HG03378 (cell line): ENCODE measurements around the gene TXNL1.
"Not testable (repeated sequence)": the region's sequence is repeated elsewhere in the genome, so short reads cannot be mapped to it uniquely, and the experiment has no call there.

ENCODE experiments used
- ATAC-seq: cut with Tn5 transposase; IDR thresholded peaks from one replicate; pipeline ENCODE4 v1.9.1; 2021; ENCODE audit warnings: mild to moderate bottlenecking, moderate library complexity; ENCODE audit not compliant: unreplicated experiment

TXNL1 gene

DNA sequence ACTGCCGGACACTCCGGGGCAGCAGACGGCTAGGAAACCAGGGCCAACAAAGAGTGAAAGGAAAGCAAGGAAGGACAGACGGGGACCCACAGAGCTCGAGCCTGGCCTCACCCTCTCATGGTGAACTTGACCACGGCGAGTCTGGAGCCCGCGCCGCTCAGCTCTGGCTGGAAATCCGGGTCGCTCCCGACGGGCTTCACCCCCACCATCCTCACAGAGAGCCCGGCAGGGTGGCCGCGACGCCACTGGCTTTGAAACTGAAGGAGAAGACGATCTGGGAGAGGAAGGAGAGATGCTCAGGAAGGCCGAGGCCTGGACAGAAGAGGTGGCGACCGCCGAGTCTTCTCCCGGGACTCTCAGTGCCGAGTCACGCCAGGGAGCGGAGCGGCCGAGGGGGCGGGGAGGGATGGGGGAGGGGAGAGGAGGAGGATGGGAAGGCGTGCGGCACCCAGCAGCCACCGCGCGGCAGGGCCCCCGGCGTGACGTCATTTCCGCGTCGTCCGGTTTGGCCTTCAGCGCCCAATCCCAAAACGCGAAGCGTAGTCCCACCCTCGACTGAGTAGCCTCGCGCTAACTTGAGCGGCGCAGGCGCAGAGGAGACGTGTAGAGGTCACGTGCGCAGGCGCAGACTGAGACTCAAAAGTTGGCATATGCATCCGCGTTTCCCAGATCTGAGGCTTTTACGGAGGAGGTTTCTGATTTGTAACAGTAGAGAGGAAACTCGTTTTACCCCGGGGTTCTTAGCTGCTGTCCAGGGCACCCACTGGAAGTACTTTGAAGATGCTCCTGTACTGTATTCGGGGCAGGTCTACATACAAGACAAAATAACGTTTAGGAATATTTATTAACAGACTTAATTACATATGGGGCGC is at the start of gene TXNL1:
TXNL1 (minus strand) TSS at position 361 of the 872 bp plus-strand sequence; CDS start at position 209, 152 bp downstream.
- ATAC-seq: peak; percentile 92

DNA sequence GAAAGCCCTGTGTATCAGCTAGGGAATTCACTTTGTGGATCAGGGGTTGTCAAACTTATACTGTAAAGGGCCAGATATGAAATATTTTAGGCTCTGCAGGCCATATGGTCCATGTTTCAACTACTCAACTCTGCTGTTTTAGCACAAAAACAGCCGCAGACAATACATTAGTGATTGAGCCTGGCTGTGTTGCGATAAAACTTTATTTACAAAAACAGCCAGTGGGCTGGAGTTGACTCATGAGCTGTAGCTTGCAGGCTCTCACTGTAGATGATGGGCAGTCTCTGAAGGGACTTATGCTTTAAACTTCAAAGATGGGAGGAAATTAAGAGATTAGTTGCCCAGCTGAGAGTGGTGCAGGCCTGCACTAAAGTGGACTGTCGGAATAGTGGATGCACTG is 45.9 kb upstream of the TXNL1 start:
- ATAC-seq: no peak

DNA sequence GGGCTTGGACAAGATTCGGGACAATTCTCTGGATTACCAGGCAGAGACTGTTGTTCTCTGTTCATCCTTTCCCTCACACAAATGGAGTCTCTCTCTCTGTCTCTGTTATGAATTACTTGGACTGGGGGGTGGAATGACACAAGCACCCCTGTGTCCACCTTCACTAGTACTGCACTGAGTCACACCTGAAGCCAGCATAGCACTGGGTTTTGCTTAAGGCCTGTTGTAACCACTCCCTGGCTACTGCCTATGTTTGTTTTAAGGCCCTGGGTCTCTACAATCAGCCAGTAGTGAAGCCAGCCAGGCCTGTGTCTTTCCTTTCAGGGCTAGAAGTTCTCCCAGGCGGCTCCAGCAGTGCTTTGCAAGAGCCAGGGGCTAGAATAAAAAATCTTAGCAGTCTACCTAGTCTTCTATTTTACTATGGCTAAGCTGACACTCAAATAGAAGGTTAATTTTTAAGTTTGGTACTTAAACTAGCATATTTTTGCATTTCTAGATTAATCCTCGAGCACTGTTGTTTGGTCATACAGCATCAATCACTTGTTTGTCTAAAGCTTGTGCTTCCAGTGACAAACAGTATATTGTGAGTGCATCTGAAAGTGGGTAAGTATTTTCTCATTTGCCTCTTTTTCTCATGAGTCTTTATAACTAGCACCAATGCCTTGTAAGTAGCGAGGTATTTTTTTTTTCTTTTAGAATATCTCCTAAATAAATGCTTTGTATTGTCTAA is 40.6 kb upstream of the TXNL1 start:
- ATAC-seq: no peak

DNA sequence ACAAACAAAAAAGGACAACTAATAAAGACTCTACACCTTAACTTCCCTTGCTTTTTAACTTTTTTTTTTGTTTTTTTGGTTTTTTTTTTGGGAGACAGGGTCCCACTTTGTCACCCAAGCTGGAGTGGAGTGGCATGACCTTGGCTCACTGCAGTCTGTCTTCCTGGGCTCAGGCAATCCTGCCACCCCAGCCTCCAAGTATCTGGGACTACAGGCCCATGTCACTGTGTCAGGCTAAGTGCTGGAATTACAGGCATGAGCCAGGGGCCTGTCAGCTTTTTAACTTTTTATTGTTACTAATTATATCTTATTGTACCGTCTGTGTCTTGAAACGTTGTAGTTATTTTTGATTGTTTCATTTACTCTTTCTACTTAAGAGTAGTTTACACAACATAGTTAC is 38.2 kb upstream of the TXNL1 start:
- ATAC-seq: no peak

DNA sequence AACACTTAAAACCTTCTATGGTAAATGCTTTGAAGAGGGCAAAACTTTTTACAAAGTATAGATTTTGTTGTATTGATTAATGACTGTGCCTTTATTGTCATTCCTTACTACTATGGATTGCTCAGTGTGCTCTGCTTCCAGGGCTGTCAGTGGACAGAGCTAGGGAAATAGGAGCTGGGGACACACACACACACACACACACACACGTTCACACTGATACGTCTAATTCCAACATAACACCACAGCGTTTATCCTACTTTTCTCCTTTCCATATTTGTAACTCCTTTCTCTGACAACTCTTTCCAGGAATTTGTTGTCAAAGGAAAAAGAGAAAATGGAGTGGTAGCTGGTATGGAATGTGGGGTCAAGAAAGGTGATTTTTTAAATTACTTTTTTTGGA is 34.6 kb upstream of the TXNL1 start:
- no peak for ATAC-seq

DNA sequence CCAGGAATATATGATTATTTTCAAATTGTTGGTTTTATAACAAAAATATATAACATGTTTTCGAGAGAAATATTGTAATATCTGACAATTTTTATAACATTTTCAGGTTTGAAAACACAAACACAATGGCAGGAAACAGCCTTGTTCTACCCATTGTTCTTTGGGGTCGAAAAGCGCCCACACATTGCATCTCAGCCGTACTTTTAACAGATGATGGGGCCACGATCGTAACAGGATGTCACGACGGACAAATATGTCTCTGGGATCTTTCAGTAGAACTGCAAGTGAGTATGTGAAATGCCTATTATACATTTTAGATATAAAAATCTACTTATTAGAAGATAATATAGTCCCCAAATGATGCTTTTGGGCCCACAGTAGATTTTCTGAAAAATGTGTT is 34.0 kb upstream of the TXNL1 start:
- ATAC-seq: no peak

DNA sequence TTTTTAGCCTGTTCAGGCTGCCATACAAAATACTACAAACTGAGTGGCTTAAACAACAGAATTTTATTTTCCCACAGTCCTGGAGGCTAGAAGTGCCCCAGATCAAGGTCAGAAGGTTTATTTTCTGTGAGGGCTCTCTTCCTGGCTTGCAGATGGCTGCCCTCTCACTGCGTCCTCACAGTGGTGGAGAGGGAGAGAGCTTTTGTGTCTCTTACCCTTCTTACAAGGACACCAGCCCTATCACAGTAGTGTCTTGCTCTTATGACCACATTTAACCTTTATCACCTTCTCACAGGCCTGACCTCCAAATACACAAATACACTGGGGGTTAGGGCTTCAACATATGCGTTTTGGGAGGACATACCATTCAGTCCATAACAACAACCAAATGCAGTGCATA is 24.5 kb upstream of the TXNL1 start:
- no peak for ATAC-seq

DNA sequence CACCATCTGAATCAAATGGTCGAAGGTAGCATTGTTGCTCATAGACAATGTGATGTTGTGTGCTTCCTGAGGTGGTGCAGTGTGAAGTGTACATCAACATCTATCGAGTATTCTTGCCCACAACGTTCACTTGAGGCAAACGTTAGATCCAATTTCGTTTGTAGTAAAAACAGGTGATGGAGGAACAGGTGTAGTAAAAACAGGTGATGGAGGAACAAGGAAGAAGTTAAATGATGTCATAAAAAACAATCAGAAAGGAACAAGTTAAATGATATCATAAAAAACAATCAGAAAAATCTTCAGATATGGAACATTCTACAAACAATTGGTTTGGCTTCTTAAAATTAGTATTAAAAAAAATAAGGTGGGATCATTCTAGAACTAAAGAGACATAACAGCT is 24.1 kb upstream of the TXNL1 start:
- ATAC-seq: no peak

DNA sequence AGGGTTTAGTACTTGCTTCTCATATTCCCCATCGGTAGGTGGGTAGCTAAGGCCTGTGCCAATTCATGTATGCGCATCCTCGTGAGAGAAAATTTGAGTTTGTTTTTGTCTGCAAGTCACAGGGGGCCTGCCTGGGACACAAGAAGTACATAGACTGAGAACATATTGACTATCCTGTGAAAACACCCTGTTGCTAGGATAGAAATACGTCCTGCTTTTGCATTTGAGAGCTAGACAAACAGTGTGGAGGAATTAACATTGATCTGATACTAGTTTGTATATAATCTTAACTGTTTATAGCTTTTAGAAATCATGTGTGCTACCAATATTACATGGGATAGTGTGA is 23.6 kb upstream of the TXNL1 start:
- no peak for ATAC-seq

DNA sequence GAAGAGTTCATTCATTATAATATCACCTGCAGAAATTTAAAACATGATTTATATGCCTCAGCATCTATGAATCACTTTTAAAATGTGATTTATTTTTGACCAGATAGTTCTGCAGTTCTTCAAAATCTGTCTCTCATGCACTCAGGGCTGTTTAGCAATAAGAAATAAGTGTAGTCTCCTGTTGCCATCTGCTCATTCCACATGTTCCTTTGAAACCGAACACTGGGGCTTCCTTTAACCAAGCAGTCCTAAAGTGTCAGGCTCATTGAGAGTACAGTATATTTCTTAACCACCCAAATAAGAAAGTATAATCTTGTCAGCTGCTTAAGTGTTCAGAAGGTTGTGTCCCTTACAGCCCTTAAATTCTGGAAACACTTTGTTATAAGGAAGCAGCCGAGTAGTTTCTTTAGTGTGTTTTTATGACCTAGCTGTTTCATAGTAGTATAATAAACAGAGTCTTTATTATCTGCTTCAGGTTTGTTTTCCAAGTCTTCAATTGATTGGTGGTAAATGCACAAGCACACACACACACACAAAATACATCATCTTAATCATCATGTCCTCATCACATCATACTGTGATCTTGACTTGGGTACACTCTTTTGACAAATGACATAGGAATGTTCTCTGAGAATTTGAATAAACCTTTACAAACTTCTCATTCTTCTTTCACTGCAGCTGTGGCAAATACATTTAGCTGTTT is 23.1 kb upstream of the TXNL1 start:
- no peak for ATAC-seq

DNA sequence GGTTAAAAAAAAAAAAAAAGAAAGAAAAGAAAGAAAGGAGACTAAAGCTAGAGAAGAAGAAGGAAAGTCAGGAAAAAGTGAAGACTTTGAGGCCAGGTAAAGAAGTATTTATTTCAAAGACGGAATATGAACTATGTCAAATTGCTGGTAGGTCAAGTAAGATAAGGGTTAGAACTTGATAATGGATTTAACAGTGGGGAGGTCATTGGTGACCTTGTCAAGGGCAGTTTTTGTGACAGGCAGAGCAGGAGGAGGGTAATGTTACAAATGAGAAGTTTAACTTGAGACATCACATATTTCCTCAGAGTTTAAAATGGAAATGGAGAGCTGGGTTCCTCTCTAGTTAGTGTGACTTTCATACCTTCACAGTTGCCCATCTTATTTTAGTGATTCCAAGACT is 22.3 kb upstream of the TXNL1 start:
- ATAC-seq: no peak

DNA sequence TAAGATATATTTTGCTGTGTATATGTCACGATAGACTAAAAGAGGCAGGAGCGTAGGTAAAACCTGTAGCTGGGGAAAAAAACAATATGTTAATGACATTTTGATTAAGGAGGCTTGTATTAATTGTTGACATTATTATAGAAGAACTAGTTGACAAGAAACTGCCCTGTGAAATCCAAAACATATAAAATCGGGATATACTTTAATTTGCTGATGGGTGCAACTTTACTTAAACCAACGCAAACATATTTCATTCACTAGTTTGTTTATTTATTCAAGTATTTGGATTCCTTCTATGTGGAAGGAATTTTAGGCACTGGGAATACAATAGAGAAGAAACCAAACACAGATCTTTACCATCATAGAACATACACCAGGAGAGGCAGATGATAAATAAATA is 20.7 kb upstream of the TXNL1 start:
- ATAC-seq: no peak

DNA sequence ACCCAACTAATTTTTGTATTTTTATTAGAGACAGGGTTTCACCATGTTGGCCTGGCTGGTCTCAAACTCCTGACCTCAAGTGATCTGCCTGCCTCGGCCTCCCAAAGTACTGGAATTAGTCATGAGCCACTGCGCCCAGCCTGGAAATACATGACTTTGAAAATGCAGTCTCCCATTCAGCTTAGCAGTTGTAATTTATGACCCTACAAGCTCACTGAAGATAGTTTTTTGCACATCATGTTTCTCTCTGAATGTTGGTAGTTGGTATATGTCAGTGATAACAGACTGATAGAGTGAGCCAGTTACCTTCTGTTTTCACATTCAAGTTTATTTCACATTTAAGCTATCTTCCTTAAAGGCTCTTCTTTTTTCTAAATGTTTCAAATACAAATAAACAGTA is 19.9 kb upstream of the TXNL1 start:
- ATAC-seq: no peak

DNA sequence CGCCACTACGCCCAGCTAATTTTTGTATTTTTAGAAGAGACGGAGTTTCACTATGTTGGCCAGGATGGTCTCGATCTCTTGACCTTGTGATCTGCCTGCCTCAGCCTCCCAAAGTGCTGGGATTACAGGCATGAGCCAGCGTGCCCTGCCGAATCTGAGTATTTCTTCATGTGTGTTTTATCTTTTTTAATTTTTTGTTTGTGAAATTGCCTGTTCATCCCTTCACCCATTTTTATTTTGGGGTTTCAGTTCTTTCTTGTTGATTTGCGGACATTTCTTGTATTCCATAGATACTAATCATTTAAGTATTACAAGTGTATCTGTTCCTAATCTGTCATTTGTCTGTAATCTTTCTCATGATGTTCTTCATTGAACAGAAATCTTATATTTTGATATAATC is 15.9 kb upstream of the TXNL1 start:
- not testable (repeated sequence) for ATAC-seq

DNA sequence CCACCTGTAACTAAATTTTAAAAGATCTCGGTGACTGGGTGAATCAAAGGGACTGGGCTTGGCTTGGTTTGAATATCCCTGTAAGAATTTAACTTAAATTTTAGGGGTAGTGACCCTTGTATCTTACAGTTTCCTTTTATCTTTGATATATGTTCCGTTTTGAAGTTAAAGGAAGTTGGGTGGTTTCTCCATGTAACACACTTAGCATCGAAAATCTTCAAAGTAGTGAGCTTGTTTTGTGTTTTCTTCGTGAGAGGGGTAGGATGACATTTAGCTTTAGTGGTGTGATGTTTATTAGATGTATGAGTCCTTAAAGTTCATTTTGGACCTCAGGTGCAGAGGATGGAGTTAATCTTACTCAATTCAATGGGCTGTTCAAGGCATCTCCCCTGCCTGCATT is 14.4 kb upstream of the TXNL1 start:
- ATAC-seq: no peak

DNA sequence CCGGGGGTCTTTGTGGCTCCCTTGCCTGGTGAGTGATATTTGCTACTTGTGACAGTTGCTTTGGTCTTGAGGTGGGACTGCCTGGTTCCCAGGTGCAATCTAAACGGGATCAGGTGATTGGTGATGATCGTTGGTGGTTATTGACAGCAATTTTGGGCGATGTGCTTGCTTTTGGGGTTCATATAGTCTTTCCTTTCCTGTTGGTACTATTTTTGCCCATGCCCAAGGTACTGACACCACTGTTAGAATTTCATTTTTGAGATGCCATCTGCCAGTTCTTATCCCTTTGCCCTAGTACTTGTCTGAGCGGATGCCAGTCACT is 13.3 kb upstream of the TXNL1 start:
- ATAC-seq: no peak

DNA sequence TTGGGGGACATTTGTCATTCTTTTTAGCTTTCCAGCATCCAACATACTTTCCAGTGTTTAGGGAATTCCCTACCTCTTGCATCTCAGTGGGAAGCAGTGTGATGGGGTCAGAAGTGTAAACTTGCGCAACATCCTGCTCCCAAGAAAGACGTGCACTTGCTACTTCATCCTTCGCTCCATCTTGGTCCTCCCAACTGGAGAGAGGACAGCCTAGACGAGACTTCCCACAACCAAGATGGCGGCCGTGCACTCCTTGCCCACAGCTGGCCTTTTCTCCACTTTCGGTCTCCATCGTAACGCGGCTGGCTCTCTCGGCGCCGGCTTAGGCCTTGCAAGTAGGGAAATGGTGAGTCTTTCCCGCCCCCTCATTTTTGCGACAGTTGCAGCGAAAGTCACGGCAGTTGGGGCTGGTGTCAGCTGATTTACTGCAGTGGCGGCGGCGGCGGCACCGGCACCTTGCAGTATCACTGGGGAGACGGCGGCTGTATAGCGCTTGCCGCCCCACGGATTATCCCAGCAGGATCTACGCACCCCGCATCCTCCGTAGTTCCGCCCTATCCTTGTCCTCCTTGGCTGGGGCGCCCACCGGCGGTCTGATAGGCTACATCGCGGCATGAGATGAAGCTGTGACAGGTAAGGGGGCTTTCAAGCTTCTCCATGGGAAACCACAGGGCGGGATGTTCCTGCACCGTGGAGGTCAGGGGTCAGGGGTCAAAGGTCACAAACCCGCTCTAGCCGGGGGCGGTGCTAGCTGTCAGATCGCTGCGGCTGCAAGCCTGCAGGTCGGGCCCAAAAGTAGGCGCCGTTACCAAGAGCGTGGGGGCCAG is 12.8 kb upstream of the TXNL1 start, which contains the start of gene WDR7:
WDR7 (plus strand) TSS at position 416 of the 827 bp plus-strand sequence. CDS start 21,157 bp downstream, outside the sequence.
- peak; percentile 94 for ATAC-seq

DNA sequence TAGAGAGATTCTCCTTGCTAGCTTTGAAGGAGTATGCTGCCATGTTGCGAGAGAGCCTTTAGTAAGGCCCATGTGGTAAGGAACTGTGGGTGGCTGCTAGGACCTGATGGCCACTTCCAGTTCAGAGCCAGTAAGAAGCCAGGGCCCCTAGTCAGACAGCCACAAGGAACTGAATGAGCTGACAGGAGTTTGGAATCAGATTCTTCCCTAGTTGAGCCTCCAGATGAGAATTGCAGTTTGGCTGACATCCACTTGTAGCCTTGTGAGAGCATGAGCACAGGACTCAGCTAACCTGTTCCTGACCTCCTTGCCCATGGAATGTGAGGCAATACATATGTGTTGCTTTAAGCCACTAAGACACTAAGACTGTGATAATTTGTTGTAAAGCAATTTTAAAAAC is 11.6 kb upstream of the TXNL1 start:
- ATAC-seq: no peak

DNA sequence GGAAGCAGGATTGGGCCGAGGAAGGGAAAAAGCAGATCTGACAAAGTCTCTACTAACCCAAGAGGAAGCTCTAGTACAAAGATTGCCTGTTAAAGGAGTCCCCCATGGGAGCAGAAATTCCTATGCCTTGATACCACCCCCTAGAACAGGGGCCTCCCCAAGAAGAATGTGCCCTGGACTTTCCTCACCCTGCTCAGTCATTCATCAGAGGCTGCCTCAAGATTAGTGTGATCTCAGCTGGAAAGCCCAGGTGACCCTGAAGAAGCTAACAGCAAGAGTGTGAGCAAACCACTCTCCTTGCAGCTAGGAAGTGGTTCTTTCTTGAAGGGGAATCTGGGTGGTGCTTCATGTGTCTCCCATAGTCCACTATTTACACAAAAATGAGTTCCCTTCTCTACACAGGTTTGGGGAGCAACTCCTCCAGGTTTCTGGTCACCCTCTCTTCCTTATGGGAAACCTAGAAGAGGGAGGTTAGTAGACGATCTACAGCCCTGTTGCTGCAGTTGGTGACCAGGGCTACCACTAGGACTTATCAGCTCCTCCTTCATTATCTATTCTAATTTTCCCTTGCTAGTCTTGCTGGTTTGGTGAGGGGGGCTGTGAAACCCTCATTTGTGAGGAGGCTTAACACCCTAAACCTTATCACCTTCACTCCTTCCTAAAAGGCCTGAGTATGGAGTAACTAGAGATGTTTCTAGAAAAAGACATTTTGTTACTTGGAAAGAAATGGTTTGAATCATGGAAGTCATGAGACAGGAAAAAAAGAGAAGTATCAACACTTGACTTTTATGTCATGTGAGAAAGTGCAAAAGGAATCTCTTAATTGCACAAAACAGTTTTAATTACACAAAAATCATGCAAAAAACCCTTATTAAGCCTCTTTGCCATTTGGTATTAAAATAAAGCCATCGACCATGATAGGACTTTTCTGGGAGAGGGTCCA is 9.8 kb upstream of the TXNL1 start:
- no peak for ATAC-seq

DNA sequence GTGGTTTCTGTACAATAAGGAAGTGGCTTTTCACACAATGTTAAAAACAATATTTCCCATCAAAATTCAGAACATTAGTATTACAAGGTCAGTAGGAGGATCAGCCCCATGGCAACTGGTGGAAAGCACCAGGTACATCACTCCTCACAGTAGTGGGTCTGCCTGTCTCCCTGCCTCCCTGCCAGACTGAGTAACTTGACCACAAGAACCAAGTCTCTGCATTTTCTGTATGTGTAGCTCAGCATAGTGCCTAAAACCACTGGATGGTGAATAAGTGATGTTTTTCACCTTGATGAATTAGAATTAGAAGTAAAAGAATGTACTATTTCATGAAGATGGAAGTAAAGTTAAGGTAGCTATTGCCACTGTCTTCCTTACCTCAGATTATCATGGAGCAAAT is 8.7 kb upstream of the TXNL1 start:
- ATAC-seq: peak; percentile 25
